A549 treated with Hydrocortisone at 1 μM for 4 hours (cell line): ENCODE results near the gene SRSF6. TPM values are rescaled to one million over a fixed set of nuclear protein-coding genes. Genes with fewer than 3 reads are reported as not detected.

Experiments
- total RNA-seq: library from RNA; stranded (reverse); fragments of 200-300 nt; extraction: Qiagen RNA extraction; gene quantifications from 5 replicates; pipeline ENCODE4 v1.2.3, GENCODE V29; 2022

SRSF6 gene
- total RNA-seq = 99.7 to 113 TPM (median 109 TPM) in 5 replicates

DNA sequence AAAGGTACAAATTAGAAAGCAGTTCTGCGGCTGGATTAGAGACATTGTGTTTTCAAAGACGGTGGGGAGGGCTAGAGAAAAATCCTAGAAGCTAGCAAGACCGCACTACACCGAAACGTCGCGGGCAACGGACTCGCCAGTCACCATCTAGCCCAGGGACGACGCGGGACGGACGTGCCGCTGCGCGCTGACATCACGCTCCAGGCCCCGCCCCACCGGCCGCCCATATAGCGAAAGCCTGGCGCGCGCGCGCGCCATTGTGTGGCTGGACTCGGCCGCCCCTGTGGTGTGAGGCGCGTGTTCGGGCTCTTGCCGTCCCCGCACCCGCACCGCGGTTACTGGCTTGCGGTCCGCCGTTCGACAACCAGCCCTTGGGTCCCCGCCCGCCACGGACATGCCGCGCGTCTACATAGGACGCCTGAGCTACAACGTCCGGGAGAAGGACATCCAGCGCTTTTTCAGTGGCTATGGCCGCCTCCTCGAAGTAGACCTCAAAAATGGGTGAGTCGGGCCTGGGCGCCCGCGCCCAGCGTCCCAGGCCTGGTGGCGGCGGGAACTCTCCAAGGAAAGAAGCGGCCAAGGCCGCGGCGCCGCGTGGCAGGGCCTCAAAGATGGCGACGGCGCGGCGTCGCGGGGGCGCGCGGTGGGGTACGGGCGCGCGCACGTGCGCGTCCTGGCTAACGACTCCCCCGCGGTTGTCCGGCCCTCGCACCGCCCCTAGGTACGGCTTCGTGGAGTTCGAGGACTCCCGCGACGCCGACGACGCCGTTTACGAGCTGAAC is at the start of gene SRSF6:
Gene SRSF6, plus strand, starts transcription at position 257 of the 782 bp plus-strand sequence. Its CDS starts 138 bp downstream, at position 395.

GRCh38 chr20:43507150-43508080 is 49.7 kb downstream of the SRSF6 start, which contains the start of gene L3MBTL1:
Gene L3MBTL1 (plus strand): TSS chr20:43507697. CDS start chr20:43513504, 5,807 bp downstream.

Other genes starting within 250 kb of the SRSF6 start
- gene L3MBTL1, start 49.8 kb downstream of the SRSF6 start, total RNA-seq = 0.55 to 1.5 TPM (median 1.3 TPM) in 5 replicates
- gene SGK2, start 101.1 kb downstream of the SRSF6 start, total RNA-seq = 7.1 to 8.1 TPM (median 7.2 TPM) in 5 replicates
- gene IFT52, start 133.0 kb downstream of the SRSF6 start, total RNA-seq = 28.2 to 33.6 TPM (median 31.5 TPM) in 5 replicates
- gene MYBL2, start 209.2 kb downstream of the SRSF6 start, total RNA-seq = 76.0 to 80.6 TPM (median 80.0 TPM) in 5 replicates